ENCODE results near the gene PTPRM.
"Not testable (repeated sequence)": the region's sequence is repeated elsewhere in the genome, so short reads cannot be mapped to it uniquely, and the experiment has no call there.

The PTPRM gene

DNA sequence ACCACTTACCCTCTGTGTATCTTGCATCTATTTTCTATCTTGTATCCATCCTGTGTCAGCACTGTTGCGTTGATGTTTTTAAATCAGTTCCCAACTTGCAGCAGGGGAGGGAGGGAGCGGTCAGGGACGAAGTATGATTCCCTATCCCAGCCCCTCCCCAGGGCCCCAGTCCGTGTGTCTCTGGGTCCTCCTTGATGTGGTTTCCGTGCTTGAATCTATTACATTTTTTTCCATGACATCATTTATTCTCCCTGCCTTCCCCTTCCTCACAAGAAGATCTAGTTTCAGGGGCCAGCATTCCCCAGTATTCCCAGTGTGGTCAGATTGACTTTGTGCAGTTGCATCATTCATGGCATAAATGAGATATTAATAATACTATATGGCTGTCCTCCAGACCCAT is 479.3 kb downstream of the PTPRM start:
- no peak for DNase-seq (ENCODE audit: low spot score)

DNA sequence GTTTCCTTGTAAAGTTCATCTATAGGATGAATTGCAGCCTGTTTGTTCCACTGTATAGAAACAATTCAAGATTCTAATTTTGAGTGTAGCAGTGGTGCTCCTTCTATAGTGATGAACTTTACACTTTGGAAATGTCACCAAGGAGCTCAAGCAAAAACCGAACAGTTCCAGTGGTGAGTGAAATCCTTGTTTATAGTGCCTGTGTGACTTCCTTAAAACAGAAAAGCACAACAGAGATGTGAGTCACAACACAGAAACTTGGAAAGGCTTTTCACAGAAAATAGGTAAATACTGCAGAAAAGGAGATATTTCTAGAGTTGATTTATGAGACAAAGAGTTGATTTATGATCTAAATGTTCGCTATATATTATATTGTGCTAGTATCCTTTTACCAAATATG is 482.0 kb downstream of the PTPRM start:
- no peak for DNase-seq (ENCODE audit: low spot score)

GRCh38 chr18:8050616-8051329 is 483.7 kb downstream of the PTPRM start:
- no peak for DNase-seq (ENCODE audit: low spot score)

DNA sequence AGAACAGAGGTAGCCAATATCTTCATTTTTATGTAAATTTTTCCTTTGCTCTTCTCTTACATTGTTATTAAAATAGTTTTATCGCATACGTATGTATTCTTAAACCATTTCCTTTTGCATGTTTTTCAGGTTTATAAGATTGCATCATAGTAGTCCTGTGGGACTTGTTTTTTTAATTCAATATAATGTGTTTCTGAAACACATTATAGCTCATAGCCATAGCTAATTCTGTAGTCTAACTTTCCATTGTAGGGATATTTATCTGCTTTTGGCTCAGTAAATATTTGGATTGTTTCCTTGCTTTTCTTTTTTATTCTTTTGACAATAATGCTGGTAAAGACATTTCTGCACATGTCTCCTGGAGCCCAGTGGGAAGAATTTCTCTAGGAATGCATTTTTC is 484.3 kb downstream of the PTPRM start:
- DNase-seq (ENCODE audit: low spot score) = no peak

GRCh38 chr18:8052237-8052701 is 485.2 kb downstream of the PTPRM start:
- DNase-seq (ENCODE audit: low spot score) = peak; percentile 3

- no peak for DNase-seq (ENCODE audit: low spot score)
These were observed 489.6 kb downstream of the PTPRM start for GRCh38 chr18:8056723-8057122.

DNA sequence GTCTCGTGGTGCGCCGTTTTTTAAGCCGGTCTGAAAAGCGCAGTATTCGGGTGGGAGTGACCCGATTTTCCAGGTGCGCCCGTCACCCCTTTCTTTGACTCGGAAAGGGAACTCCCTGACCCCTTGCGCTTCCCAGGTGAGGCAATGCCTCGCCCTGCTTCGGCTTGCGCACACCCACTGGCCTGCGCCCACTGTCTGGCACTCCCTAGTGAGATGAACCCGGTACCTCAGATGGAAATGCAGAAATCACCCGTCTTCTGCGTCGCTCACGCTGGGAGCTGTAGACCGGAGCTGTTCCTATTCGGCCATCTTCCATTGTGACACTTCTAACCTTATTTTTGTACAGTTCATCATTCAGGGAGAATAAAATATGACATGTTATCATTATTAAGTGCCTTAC is 496.0 kb downstream of the PTPRM start:
- DNase-seq (ENCODE audit: low spot score) = not testable (repeated sequence)

DNA sequence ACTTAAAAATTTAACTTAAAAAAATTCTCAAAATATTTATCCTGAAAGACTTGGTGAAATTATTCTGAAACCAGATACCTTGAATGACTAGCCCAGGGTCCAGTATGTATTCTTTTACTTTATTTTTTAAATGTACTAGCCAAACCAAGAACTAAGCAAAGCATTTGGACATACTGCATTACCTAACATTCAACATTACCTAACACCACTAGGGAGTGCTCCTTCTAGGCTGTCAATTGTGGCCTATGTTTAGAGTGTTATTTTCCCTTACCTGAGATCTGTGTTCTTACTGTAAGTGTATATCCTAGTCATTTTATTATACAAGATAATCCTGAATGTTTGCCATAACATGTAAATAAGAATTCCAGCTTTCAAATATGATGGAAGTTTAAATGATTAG is 496.6 kb downstream of the PTPRM start:
- DNase-seq (ENCODE audit: low spot score) = no peak

- DNase-seq (ENCODE audit: low spot score) = no peak
These were observed 498.2 kb downstream of the PTPRM start for GRCh38 chr18:8065284-8065683.

GRCh38 chr18:8065773-8066172 is 498.7 kb downstream of the PTPRM start:
- no peak for DNase-seq (ENCODE audit: low spot score)

- no peak for DNase-seq (ENCODE audit: low spot score)
These were observed 502.6 kb downstream of the PTPRM start for GRCh38 chr18:8069708-8070107.

DNA sequence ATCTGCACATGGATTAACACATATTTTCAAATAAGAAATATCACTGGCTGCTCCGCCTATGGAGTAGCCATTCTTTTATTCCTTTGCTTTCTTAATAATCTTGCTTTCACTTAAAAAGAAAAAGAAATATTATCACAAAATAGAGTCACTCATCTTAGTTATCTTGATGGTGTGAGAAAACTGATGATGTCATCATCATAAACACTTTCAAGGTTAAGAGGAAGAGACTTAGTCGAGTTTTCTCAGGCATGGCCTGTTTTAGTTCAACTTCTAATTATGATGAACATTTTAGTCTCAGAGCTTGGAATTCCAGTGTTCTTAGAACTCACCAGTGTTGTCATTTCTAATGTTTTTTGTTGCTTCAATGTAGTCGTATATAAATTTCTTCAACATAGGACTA is 506.1 kb downstream of the PTPRM start:
- no peak for DNase-seq (ENCODE audit: low spot score)

DNA sequence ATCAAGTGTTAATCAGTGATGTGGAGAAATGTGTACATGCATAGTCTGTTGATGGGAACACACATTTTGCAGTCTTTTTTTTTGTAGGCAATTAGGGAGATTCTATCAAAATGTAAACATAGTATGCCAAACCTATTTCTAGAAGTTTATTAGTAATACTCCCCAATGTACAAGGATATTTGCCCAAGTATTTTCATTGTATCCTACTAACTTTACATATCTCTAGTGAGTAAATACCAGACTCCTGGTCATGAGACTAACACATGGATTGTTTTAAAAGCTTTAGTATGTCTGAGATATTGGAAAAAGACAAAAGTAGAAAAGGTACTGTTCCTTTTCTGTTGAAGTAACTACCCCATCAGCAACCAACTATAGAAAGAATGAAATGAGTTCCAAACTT is 513.0 kb downstream of the PTPRM start:
- DNase-seq (ENCODE audit: low spot score) = no peak

- DNase-seq (ENCODE audit: low spot score) = no peak
These were observed 514.2 kb downstream of the PTPRM start for GRCh38 chr18:8081267-8081666.

GRCh38 chr18:8081872-8082553 is 514.9 kb downstream of the PTPRM start:
- DNase-seq (ENCODE audit: low spot score) = no peak

DNA sequence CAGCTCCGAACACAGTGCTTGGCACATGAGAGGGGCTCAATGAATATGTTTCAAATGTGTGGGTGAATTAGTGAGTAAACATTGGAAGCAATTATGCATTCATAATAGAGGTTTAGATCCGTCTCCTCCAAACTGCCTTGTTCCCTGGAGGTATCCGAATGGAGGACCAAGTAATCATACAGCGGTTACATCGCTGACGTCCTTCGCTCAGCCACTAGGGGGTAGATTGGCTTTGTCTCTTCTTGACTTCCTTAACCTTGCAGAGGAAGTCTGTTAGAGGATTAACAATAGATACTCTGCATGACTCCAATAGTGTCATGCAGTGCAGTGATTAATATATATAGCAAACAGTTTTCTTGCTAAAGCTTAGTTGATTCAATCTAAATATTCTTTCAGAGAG is 517.0 kb downstream of the PTPRM start:
- DNase-seq (ENCODE audit: low spot score) = no peak

DNA sequence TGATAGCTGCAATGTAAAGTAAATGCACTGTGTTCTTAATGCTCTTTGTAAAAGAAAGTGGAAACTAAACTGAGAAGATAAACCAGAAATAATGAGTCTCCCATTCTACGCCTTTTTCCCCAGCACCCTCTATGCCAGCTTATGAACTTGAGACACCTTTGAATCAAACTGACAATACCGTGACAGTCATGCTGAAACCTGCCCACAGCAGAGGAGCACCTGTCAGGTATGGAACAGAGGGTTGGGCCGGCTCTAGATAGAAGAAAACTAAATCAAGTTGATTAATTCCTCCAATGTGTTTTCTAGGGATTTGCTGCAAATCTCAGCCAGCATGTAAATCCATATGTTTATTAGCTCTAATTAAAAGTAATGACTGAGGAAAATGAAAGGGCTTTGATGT is 521.5 kb downstream of the PTPRM start:
- no peak for DNase-seq (ENCODE audit: low spot score)

DNA sequence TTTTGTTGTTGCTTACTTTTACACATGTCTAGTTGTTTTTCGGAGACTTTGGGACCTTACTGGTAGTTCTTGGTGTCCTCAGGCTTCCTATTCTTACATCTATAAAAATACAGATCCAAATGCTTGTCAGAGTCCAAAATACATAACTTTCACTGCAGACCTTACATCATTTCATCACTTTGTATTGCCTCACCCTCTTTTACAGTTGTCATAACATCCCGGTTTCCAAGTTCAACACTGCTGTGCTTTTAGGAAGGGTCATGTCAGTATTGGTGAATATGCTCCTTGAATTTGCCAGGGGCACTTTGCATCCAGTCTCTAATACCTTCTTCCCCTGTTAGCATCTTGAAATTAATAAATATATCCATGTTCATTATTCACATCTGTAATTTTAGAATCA is 523.9 kb downstream of the PTPRM start:
- no peak for DNase-seq (ENCODE audit: low spot score)

- no peak for DNase-seq (ENCODE audit: low spot score)
These were observed 528.9 kb downstream of the PTPRM start for GRCh38 chr18:8095947-8096570.

GRCh38 chr18:8097399-8097798 is 530.3 kb downstream of the PTPRM start:
- DNase-seq (ENCODE audit: low spot score) = no peak

GRCh38 chr18:8097927-8098326 is 530.8 kb downstream of the PTPRM start:
- no peak for DNase-seq (ENCODE audit: low spot score)

- DNase-seq (ENCODE audit: low spot score) = no peak
These were observed 539.5 kb downstream of the PTPRM start for GRCh38 chr18:8106603-8107002.

DNA sequence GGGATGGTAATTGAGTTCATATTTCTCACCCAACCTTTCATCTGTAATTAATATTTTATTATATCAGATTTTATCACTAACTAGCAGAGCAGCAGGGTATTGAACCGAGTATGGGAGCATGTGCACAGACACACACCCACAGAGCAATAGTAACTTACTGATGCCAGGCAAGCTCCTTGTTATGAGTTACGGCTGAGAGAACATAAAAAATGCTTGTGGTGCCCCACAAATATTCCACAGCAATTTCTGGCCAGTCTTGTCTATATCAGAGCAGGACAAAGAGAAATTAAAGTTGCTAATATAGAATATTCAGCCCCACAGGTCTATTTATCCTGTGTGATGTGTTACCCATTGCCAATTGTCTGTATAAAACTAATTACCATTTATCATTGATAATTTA is 540.3 kb downstream of the PTPRM start:
- no peak for DNase-seq (ENCODE audit: low spot score)

Data from CD4-positive, alpha-beta T cell treated with Interleukin-6 at 100 ng/mL for 8 hours (primary cell).